ENCODE measurements around the gene TMEM254.
"Not testable (repeated sequence)": the region's sequence is repeated elsewhere in the genome, so short reads cannot be mapped to it uniquely, and the experiment has no call there.

The TMEM254 gene

DNA sequence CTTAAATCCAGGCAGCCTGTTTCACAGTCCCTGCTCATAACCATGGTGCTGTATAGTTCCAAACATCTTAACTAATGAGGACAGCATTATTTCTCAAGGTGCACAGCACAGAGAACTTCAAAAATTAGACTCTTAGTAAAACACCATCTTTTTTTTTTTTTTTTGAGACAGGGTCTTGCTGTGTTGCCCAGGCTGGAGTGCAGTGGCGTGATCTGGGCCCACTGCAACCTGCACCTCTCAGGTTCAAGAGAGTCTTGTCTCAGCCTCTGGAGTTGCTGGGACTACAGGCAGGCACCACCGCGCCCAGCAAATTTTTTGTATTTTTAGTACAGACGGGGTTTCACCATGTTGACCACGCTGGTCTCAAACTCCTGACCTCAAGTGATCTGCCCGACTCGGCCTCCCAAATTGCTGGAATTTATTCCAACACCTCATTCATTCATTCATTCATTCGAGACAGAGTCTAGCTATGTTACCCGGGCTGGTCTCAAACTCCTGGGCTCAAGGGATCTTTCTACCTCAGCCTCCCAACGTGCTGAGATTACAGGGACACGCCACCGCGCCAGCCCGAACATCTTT, 507 bp upstream of the TMEM254 start:
- no peak for DNase-seq

DNA sequence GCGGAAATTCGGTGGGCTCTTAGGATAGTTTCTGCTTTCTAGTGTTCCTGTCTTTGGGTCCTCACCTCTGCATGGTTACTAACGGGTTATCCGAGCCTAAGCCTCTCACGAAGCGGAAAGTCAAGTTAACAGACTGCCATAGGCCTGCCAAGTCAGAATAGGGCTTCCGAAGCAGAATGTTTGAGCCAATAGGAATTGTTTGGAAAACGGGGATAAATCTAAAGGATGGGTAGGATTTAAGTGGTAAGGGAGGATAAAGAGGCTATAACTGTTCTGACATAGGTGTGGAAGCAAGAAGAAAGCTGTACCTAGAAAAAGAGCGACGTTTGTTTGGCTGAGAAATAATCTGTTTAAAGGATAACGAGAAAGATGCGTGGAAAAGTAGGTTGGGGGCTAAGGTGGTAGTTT, 851 bp downstream of the TMEM254 start:
- DNase-seq: no peak

- DNase-seq: no peak
These were observed 2.6 kb downstream of the TMEM254 start for GRCh38 chr10:80081026-80081425.

DNA sequence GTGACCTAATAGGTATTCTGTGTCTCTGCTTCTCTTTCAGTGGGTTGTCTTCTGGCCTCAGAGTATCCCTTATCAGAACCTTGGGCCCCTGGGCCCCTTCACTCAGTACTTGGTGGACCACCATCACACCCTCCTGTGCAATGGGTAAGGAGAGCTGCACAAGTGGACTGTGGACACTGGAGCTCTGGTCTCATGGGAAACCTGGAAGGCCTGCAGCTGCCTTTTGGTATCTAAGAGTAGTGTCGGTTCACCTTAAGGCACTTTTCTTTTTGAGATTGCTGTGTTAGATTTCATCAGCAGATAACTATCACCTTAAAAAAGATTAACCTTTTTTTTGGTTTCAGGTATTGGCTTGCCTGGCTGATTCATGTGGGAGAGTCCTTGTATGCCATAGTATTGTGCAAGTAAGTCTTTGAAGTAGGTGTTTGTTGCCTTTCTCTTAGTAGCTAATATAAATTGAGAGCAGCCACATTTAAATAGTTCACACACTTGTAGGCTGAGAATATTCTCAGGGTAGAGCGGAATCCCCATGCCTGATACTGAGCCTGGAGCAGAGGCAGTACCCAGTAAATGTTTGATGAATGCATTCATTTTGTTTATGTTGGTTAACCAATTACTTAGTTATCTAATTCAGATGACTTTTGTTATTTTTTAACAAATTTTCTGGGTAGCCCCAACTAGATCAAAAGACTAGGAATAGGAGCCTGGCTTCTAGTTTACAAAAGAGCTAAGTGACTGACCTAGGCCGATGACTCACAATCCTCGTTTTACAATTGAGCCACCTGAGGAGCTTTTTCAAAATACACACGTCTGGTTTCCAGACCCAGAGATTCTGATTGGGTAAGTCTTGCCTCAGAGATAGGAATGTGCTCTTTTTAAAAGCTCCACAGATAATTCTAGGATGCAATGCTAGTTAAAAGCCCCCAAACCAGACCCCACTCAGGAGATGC, 3.6 kb downstream of the TMEM254 start:
- DNase-seq: no peak

DNA sequence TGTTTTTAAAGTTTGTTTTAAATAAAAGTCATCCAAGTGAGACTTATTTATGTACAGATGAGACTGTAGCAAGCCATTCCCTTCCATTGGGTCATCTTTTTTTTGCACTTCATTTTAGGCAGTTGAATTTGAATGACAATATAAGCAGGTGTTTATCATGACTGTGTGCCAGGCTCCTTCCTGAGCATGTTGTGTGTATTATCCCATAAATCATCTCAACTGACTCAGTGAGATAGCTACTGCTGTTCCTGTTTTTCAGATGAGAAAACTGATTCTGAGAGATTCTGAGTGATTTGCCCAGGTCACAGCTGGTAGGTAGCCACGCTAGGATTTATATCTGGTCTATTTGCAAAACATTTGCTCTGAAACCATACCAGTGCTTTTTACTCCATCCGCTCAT, 11.7 kb downstream of the TMEM254 start:
- no peak for DNase-seq

DNA sequence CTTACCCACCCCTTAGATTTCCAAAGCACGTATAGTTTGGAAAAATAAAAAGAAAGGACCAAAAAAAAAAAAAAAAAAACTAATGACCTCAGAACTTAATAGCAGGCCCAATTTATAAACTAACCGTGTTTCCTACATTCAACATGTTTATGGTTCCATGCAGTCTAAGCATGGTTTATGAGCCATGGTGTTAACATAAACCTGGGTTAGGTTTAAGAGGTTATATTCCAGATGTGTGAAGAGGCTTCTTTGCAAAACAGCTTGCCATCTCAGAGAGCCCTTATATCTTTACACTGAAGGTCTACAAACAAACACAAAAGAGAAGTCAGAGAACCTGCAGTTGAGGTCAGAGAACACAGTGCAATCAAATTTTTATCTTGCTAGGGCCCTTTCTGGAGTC, 15.8 kb downstream of the TMEM254 start:
- DNase-seq: no peak

DNA sequence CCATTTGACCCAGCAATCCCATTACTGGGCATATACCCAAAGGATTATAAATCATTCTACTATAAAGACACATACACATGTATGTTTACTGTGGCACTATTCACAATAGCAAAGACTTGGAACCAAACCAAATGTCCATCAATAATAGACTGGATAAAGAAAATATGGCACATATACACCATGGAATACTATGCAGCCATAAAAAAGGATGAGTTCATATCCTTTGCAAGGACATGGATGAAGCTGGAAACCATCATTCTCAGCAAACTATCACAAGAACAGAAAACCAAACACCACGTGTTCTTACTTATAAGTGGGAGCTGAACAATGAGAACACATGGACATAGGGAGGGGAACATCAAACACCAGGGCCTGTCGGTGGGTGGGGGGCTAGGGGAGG, 19.8 kb downstream of the TMEM254 start:
- DNase-seq: not testable (repeated sequence)

- DNase-seq: not testable (repeated sequence)
These were observed 20.8 kb downstream of the TMEM254 start for GRCh38 chr10:80099295-80099694.

- DNase-seq: no peak
These were observed 21.7 kb downstream of the TMEM254 start for GRCh38 chr10:80100116-80100515.

GRCh38 chr10:80100861-80101695, 22.6 kb downstream of the TMEM254 start:
- DNase-seq: no peak

DNA sequence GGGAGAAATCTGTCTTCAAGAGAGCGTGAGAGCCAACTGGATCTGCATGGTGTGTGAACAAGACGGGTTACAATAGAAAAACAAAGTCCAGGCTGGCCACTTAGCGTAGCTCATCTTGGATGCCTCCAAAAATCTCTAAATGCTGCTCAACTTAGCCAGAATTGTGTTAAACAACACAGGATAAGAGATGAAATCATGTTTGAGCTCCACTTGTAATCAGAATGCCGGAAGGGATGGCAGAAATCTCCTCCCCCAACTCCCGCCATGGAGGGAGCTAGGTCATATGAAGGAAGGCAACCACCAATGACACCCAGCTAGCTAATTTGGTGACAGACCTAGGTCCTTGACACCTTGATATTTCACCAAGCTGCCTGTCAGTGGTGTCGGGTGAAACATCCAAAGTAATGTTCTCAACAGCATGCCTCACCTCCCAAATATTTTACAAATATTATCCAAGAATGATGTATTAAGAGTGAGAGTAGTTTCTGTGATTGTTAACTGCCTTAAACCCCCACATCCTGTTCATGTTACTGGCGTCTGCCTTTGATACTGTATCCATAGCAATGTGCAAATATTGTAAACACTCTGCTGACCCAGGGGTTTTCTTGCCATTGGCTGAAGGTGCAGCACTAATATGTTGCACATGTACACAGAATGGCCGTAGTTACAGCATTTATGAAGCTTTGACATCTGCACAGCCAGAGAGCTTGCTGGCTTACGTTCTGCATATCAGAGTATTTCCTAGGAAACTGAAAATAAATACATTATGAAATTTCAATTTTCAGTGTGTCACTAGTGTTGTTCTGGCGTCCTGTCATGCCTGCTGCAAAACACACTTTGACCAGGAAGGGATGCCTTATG, 25.8 kb downstream of the TMEM254 start:
- DNase-seq: no peak

GRCh38 chr10:80108576-80109239, 30.2 kb downstream of the TMEM254 start:
- DNase-seq: no peak

DNA sequence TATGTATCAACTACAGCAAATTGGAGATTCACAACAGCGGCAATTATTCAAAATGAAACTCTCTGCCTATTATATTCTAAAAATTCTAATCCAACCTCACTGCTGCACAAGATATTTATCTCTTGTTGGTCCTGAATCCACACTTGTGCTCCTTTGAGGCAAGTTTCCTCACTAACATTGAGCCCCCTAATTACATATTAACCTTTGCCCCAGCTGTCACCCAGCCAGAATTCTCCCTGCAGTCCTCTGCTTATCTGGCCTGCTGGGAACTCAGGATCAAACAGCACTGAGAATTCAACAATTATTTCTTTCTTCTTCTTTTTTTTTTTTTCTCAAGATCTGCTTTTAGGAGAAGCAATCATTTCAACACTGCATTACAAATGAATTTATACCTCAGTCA, 32.5 kb downstream of the TMEM254 start:
- no peak for DNase-seq

DNA sequence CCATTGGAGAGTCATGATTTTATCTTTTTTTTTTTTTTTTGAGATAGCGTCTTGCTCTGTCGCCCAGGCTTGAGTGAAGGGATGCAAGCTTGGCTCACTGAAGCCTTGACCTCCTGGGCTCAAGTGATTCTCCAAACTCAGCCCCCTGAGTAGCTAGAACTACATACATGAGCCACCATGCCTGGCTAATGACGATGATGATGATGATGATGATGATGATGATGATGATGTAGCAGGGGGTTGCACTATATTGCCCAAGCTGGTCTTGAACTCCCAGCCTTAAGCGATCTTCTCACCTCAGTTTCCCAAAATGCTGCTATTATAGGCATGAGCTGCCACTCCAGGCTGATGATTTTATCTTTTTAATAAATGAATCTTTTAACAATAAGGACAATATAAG, 40.2 kb downstream of the TMEM254 start:
- no peak for DNase-seq

DNA sequence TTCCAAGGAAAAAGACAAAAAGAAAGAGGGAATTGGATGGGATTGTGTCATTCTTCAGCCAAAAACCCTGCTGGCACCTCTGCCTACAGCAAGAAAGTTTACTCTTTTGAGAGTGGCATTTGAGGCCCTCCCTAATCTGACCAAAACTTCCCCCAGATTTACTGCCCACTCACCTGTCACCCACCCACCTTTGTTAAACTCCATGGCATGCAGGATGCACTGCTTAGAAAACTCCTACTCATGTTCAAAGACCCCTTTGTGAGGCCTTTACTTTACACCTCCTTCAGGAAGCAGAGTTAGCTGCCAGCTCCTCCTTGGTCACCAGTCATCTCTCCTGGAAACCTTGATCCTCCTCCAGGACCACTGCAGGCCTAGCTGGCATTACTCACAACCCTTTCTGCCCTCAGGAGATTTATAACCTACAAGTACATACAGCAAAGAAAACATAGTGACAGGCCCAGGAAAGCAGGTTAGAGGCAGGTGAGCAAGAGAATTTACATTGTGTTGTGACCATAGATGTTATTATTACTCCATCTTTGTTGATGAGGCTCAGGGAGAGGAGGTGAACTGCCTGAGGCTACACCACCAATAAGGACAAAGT, 43.7 kb downstream of the TMEM254 start:
- DNase-seq: no peak

- no peak for DNase-seq
These were observed 44.3 kb downstream of the TMEM254 start for GRCh38 chr10:80122746-80123145.

DNA sequence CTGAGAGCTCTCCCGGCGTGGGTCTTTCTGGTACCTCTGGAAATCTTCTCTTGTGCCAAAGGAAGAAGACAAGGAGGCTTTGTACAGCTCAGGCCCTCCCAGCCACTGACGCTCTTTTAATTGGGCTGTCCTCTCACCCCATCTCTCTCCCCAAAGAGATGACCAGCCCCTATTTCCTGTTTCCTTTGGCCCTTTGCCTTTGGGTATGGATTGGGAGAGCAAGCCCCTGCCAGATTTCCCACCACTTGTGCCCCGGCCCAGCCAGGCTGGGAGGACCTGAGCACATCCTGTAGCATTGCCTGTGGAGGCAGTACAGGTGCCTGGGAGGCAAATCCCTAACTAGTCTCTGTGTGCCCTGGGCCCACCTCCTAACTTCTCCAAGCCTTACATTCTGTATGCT, 48.4 kb downstream of the TMEM254 start:
- DNase-seq: no peak

DNA sequence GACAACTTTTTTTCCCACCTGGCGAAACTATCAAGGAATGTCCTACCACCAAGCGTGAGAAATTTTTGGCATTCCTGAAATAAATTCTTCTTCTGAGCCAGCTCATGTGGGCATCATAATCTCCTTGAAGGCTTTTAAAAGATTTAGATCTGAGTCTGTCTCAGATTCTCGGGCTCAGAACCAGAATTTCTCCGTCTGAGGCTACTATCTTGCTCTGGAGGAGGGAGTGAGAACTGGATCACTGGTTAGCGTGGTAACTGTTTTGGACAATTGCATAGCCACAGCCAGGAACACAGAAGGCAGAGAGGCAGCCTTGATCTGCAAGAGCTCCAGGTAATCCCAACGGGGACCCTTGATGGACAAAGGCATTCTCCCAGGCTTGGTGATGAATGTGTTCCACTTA, 53.0 kb downstream of the TMEM254 start:
- DNase-seq: no peak

- DNase-seq: no peak
These were observed 54.1 kb downstream of the TMEM254 start, which contains the start of gene PLAC9 for GRCh38 chr10:80132299-80133139. TSS of gene PLAC9 (plus strand) at chr10:80132730. CDS start at chr10:80132763, 33 bp downstream.

DNA sequence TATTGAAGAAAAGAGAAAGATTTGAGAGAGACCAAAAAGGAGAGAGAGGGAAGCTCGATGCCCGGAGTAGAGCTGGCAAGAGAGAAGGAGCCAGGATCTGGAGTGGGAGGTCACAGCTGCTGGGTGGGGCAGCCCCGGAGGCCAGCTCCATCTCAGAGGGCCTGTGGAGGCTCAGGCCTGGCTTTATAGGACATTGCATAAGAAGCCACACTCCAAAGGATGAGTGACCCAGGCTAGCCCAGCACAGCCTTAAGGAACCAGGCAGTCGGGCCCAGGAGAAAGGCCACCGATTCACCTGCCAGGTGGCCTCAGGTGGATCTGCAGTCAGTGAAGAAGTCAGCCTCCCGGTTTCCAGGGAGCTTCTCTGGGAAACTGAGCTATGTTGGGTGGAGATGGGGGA, 54.7 kb downstream of the TMEM254 start:
- DNase-seq: no peak

All from midbrain (tissue), 1 donor.